GM12878 (cell line): ENCODE measurements around the gene MN1. TPM values are rescaled to one million over a fixed set of nuclear protein-coding genes. Genes with fewer than 3 reads are reported as not detected.

Source experiments
- ATAC-seq: fragments of 200-7000 bp; cut with Tn5 transposase; 3 replicates; pipeline ENCODE4 v1.9.1; 2020; ENCODE audit warnings: mild to moderate bottlenecking, moderate library complexity
- BruUV-seq: library from RNA; stranded (reverse); fragments of 400-500 nt; replicated peaks from 2 replicates; lab custom pipeline; 2021; lab: Mats Ljungman, UMichigan
- CTCF ChIA-PET: fragments of 300-600 bp; sonication (Branson Sonifier 250); formaldehyde crosslinking; extraction: SDS; loops from one replicate; lab custom pipeline; 2021; ENCODE audit warnings: inconsistent platforms; lab: Yijun Ruan, JAX
- POLR2A ChIA-PET: fragments of 350-600 bp; formaldehyde crosslinking; extraction: SDS; loops from one replicate; lab custom pipeline; 2021; ENCODE audit warnings: inconsistent platforms; lab: Charles Lee
- RAD21 ChIA-PET: fragments of 300-600 bp; sonication (Branson Sonifier 250); formaldehyde crosslinking; loops from one replicate; lab custom pipeline; 2023; ENCODE audit warnings: antibody characterized with exemption; ENCODE audit not compliant: unreplicated experiment; lab: Charles Lee
- SMC1A ChIA-PET: fragments of 300-600 bp; sonication (Branson Sonifier 250); formaldehyde crosslinking; loops from one replicate; lab custom pipeline; 2023; ENCODE audit not compliant: unreplicated experiment, uncharacterized antibody; lab: Charles Lee
- DNase-seq: peaks from one replicate; pipeline ENCODE4 v3.0.0-alpha.2; 2011; ENCODE audit warnings: low read depth, low spot score
- FAIRE-seq: peaks from 3 replicates; lab custom pipeline; 2011; peaks lifted over from hg19 to GRCh38; lab: Jason Lieb, UNC
- H2AFZ ChIP-seq: 2 replicates; pipeline ENCODE4 v1.6.0; 2011; ENCODE audit warnings: low read depth, low read length, control low read depth; ENCODE audit not compliant: control insufficient read depth
- H3K27ac ChIP-seq: 2 replicates; pipeline ENCODE4 v1.5.1; 2011; ENCODE audit warnings: control low read depth; ENCODE audit not compliant: control insufficient read depth, insufficient read depth
- H3K27me3 ChIP-seq, 2 experiments: replicated peaks in 1 of 2; 2 replicates each; pipeline versions ENCODE4 v1.6.0 to v1.6.1; 2011; ENCODE audit warnings: low read length in 1 of 2; ENCODE audit not compliant: control insufficient read depth in 2 of 2, insufficient read depth in 2 of 2
- H3K36me3 ChIP-seq, 2 experiments: 2 replicates each; pipeline ENCODE4 v1.5.1; 2011; ENCODE audit warnings: low read length in 1 of 2; ENCODE audit not compliant: control insufficient read depth in 2 of 2, insufficient read depth in 2 of 2
- H3K4me1 ChIP-seq: 2 replicates; pipeline ENCODE4 v1.6.1; 2011; ENCODE audit warnings: mild to moderate bottlenecking, low read length, moderate library complexity, mixed read lengths; ENCODE audit not compliant: control insufficient read depth, insufficient read depth
- H3K4me2 ChIP-seq: 2 replicates; pipeline ENCODE4 v1.6.0; 2011; ENCODE audit warnings: control low read depth; ENCODE audit not compliant: control insufficient read depth, insufficient read depth
- H3K4me3 ChIP-seq: fragments of 200-600 bp; sonication (generic); 2 replicates; pipeline ENCODE4 v1.5.1; 2016
- H3K79me2 ChIP-seq: 2 replicates; pipeline ENCODE4 v1.6.0; 2011; ENCODE audit warnings: low read length; ENCODE audit not compliant: control insufficient read depth, insufficient read depth
- H3K9ac ChIP-seq: 2 replicates; pipeline ENCODE4 v1.8.0; 2011; ENCODE audit warnings: low read length, control low read depth, mixed read lengths; ENCODE audit not compliant: control insufficient read depth, insufficient read depth
- H3K9me3 ChIP-seq: replicated peaks from 3 replicates; pipeline ENCODE4 v1.5.1; 2011; ENCODE audit warnings: mild to moderate bottlenecking, low read length; ENCODE audit not compliant: control insufficient read depth, insufficient read depth
- H4K20me1 ChIP-seq: 2 replicates; pipeline ENCODE4 v1.6.0; 2011; ENCODE audit not compliant: control insufficient read depth, insufficient read depth
- BMI1 ChIP-seq: fragments of 450-650 bp; IDR thresholded peaks from 2 replicates; pipeline ENCODE4 v1.6.1; 2016; ENCODE audit warnings: mild to moderate bottlenecking, moderate library complexity, borderline replicate concordance
- BRCA1 ChIP-seq: IDR thresholded peaks from 2 replicates; pipeline ENCODE4 v1.6.1; 2011; ENCODE audit warnings: low read depth, low read length, improper control_type of control experiment
- KAT2A ChIP-seq: conservative IDR thresholded peaks from 2 replicates; pipeline ENCODE4 v1.6.1; 2011; ENCODE audit warnings: low read depth, low read length; ENCODE audit not compliant: control insufficient read depth
- MEF2B ChIP-seq: fragments of 450-650 bp; IDR thresholded peaks from 2 replicates; pipeline ENCODE4 v1.6.1; 2018; ENCODE audit warnings: mild to moderate bottlenecking, moderate library complexity; ENCODE audit not compliant: partially characterized antibody, poor library complexity, severe bottlenecking
- NBN ChIP-seq: fragments of 450-650 bp; IDR thresholded peaks from 2 replicates; pipeline ENCODE4 v1.6.1; 2016
- NFIC ChIP-seq: IDR thresholded peaks from 2 replicates; pipeline ENCODE4 v1.6.1; 2012; ENCODE audit warnings: low read depth, mild to moderate bottlenecking, inconsistent platforms, low read length, moderate library complexity
- SKIL ChIP-seq: fragments of 450-650 bp; IDR thresholded peaks from 2 replicates; pipeline ENCODE4 v1.6.1; 2017; ENCODE audit warnings: mild to moderate bottlenecking, low read depth, inconsistent platforms; ENCODE audit not compliant: poor library complexity, severe bottlenecking
- SMAD1 ChIP-seq: fragments of 450-650 bp; IDR thresholded peaks from 2 replicates; pipeline ENCODE4 v1.6.1; 2018; ENCODE audit warnings: mild to moderate bottlenecking, low read depth; ENCODE audit not compliant: partially characterized antibody
- SMC3 ChIP-seq: IDR thresholded peaks from 2 replicates; pipeline ENCODE4 v1.6.1; 2011; ENCODE audit warnings: low read length, improper control_type of control experiment, borderline replicate concordance
- SRF ChIP-seq, 2 experiments: IDR thresholded peaks; 2 replicates each; pipeline ENCODE4 v1.6.1; 2011; ENCODE audit warnings: low read depth in 2 of 2, low read length in 2 of 2, mild to moderate bottlenecking in 1 of 2, moderate library complexity in 1 of 2
- STAT1 ChIP-seq: fragments of 450-650 bp; conservative IDR thresholded peaks from 2 replicates; pipeline ENCODE4 v1.6.1; 2014; ENCODE audit warnings: antibody characterized with exemption, mild to moderate bottlenecking
- ZNF384 ChIP-seq: IDR thresholded peaks from 2 replicates; pipeline ENCODE4 v1.6.1; 2012; ENCODE audit warnings: low read depth, mild to moderate bottlenecking, low read length, improper control_type of control experiment, borderline replicate concordance
- WGBS: methylation state at CpG from one replicate; pipeline ENCODE4 v1.1.6; 2016; ENCODE audit warnings: low lambda C conversion rate; ENCODE audit not compliant: insufficient replicate concordance, insufficient coverage; ENCODE audit errors: missing lambda C conversion rate; 5-methylcytosine and 5-hydroxymethylcytosine counted together
- in situ Hi-C: fragments of 300-500 bp; cut with MboI; formaldehyde crosslinking; loops from 9 replicates; pipeline ENCODE4 v1.14.3; 2018; ENCODE audit warnings: mixed read lengths
- intact Hi-C: fragments of 100-400 bp; cut with micrococcal nuclease; formaldehyde crosslinking; loops from one replicate; pipeline ENCODE4 v1.14.2; 2022; ENCODE audit not compliant: unreplicated experiment
- polyA plus RNA-seq, 11 experiments: library from polyadenylated mRNA; depleted of rRNA in 4 of 11; unstranded in 6 of 11; stranded (reverse) in 5 of 11; fragments of >200 nt; fragmentation: Nextera tagmentation in 4 of 11; fragmentation: Illumina TruSeq in 1 of 11; extraction: Ambion mirVana in 4 of 11; extraction: Trizol in 1 of 11; gene quantifications; 1 replicate in 1 of 11; 2 replicates in 10 of 11; pipeline versions ENCODE4 v1.2.1 to v1.2.3, GENCODE V29; 2011 to 2016; ENCODE audit warnings: inconsistent platforms in 2 of 11, missing spikeins in 2 of 11, low read depth in 1 of 11
- total RNA-seq, 4 experiments: library from RNA; depleted of rRNA in 3 of 4; stranded (reverse); fragments of >200 nt in 3 of 4; fragmentation: Illumina TruSeq in 1 of 4; extraction: Trizol in 1 of 4; gene quantifications; 2 replicates each; pipeline versions ENCODE4 v1.2.1 to v1.2.3, GENCODE V29; 2013 to 2021

MN1 gene
- total and polyA plus RNA-seq, 10 of the 15 experiments (the other 5 are each of a cell fraction or from before 2014, with no cell fraction given), result under 0.01 to 0.24 (median 0.03) TPM; not detected in 3

GRCh38 chr22:27772081-27772983 lies 29.2 kb downstream of the MN1 start (continued):
- no peak for TF ChIP-seq SKIL
- TF ChIP-seq SMC3, result no peak
- no peak for TF ChIP-seq STAT1
- no peak for TF ChIP-seq BRCA1
- no peak for TF ChIP-seq KAT2A
- no peak for TF ChIP-seq ZNF384
- no peak for TF ChIP-seq SMAD1
- no peak for TF ChIP-seq BMI1
- TF ChIP-seq, all 136 proteins: peak for 0

GRCh38 chr22:27771637-27772036 lies 29.9 kb downstream of the MN1 start:
- H3K4me1 ChIP-seq, result no peaks in the 10 kb centered on the region
- no peaks in the 10 kb centered on the region for H4K20me1 ChIP-seq
- BruUV-seq, result no TSS peak
- FAIRE-seq (no peak), DNase-seq (no peak), ATAC-seq (no peak)
- H3K4me3 ChIP-seq, result no peak overlapping the region
- ChIA-PET POLR2A (no interaction called here), RAD21 (no interaction called here)
- no peak overlapping the region for H3K27ac ChIP-seq
- no peak overlapping the region for H3K4me2 ChIP-seq
- H2AFZ ChIP-seq, result no peak overlapping the region
- no peaks in the 10 kb centered on the region for H3K79me2 ChIP-seq
- 62% methylated on average over 5 of the region's 5 CpGs for WGBS
- intact Hi-C loops, result no loop called here
- H3K9me3 ChIP-seq, result no peaks in the 10 kb centered on the region
- no peak for TF ChIP-seq NFIC
- TF ChIP-seq SRF (IDR thresholded peaks at IDR 0.05; ENCODE audit: low read depth in 2 of 2, low read length in 2 of 2), result no peak
- no peak for TF ChIP-seq MEF2B
- no peak for TF ChIP-seq NBN
- TF ChIP-seq, all 136 proteins: peak for 0
- H3K9ac ChIP-seq, result no peak overlapping the region
- H3K36me3 ChIP-seq, result no peaks in the 10 kb centered on the region
- ChIA-PET CTCF (no interaction called here), SMC1A (no interaction called here)
- H3K27me3 ChIP-seq, result no peaks in the 10 kb centered on the region; a peak in 3 of 4 replicates
- in situ Hi-C loops, result no loop called here
